K562 (cell line): ENCODE results near the gene ANKRD65. TPM values are rescaled to one million over a fixed set of nuclear protein-coding genes. Genes with fewer than 3 reads are reported as not detected.

Experiments used
- BCOR ChIP-seq: fragments of 450-650 bp; IDR thresholded peaks from 2 replicates; pipeline ENCODE4 v1.6.1; 2016
- C11orf30 ChIP-seq: fragments of 450-650 bp; IDR thresholded peaks from 2 replicates; pipeline ENCODE4 v1.6.1; 2016; ENCODE audit warnings: low read depth, mild to moderate bottlenecking
- CTCF ChIP-seq, 3 experiments: IDR thresholded peaks in 2 of 3; conservative IDR thresholded peaks in 1 of 3; 2 replicates each; pipeline ENCODE4 v1.5.1; 2011 to 2012; ENCODE audit warnings: low read length in 3 of 3, mild to moderate bottlenecking in 3 of 3, control low read depth in 2 of 3, improper control_type of control experiment in 1 of 3, inconsistent platforms in 1 of 3, low read depth in 1 of 3, mixed read lengths in 1 of 3, moderate library complexity in 1 of 3; ENCODE audit not compliant: insufficient read depth in 2 of 3
- ELF4 ChIP-seq: fragments of 450-650 bp; formaldehyde crosslinking; IDR thresholded peaks from 2 replicates; pipeline ENCODE4 v1.4.0; 2022; ENCODE audit warnings: missing genetic modification characterization
- KDM5B ChIP-seq: fragments of 200-600 bp; sonication (generic); IDR thresholded peaks from 2 replicates; pipeline ENCODE4 v1.6.1; 2012; ENCODE audit warnings: low read depth, mild to moderate bottlenecking, moderate library complexity, low read length, control low read depth, inconsistent platforms; ENCODE audit not compliant: insufficient replicate concordance
- RBFOX2 ChIP-seq: fragments of 200-400 bp; formaldehyde crosslinking; IDR thresholded peaks from 2 replicates; pipeline ENCODE4 v1.6.1; 2017; ENCODE audit warnings: low read depth, mild to moderate bottlenecking, low read length, moderate library complexity
- SIN3A ChIP-seq, 2 experiments: fragments of 150-350 bp in 1 of 2; IDR thresholded peaks; 2 replicates each; pipeline ENCODE4 v1.6.1; 2011 to 2016; ENCODE audit warnings: borderline replicate concordance in 2 of 2, low read depth in 2 of 2, low read length in 2 of 2, mild to moderate bottlenecking in 2 of 2, moderate library complexity in 2 of 2; ENCODE audit not compliant: control insufficient read depth in 1 of 2
- SNIP1 ChIP-seq: fragments of 450-650 bp; IDR thresholded peaks from 2 replicates; pipeline ENCODE4 v1.7.1; 2017; ENCODE audit warnings: low read depth, mild to moderate bottlenecking
- ZBTB40 ChIP-seq, 2 experiments: fragments of 450-650 bp in 1 of 2; sonication (generic) in 1 of 2; formaldehyde crosslinking in 1 of 2; IDR thresholded peaks; 2 replicates each; pipeline versions ENCODE4 v1.7.1 to v1.9.0; 2016 to 2022; ENCODE audit warnings: inconsistent platforms in 1 of 2, mild to moderate bottlenecking in 1 of 2, missing genetic modification reagents in 1 of 2
- ZFP30 ChIP-seq: fragments of 250-450 bp; sonication (Bioruptor Pico); IDR thresholded peaks from 2 replicates; pipeline ENCODE4 v1.8.0; 2022; ENCODE audit warnings: moderate library complexity, mild to moderate bottlenecking, inconsistent platforms, borderline replicate concordance
- polyA plus RNA-seq, 8 experiments: library from polyadenylated mRNA; depleted of rRNA in 4 of 8; stranded (reverse) in 5 of 8; unstranded in 3 of 8; fragments of >200 nt; fragmentation: Nextera tagmentation in 2 of 8; fragmentation: Illumina TruSeq in 1 of 8; extraction: Ambion mirVana in 2 of 8; extraction: Trizol in 1 of 8; gene quantifications; 2 replicates each; pipeline versions ENCODE4 v1.2.1 to v1.2.3, GENCODE V29; 2011 to 2014; ENCODE audit warnings: inconsistent platforms in 1 of 8, missing spikeins in 1 of 8
- total RNA-seq, 7 experiments: library from RNA; depleted of rRNA in 6 of 7; stranded (reverse); fragments of >200 nt in 6 of 7; fragmentation: Illumina TruSeq in 2 of 7; extraction: Trizol in 2 of 7; gene quantifications; 2 replicates each; pipeline versions ENCODE4 v1.2.1 to v1.2.3, GENCODE V29; 2011 to 2021; ENCODE audit warnings: low replicate concordance in 1 of 7

The ANKRD65 gene
- total and polyA plus RNA-seq, 9 of the 15 experiments (the other 6 are each of a cell fraction or from before 2014, with no cell fraction given) = not detected

GRCh38 chr1:1435911-1436629, 15.0 kb upstream of the ANKRD65 start (continued):
- TF ChIP-seq ZBTB40 (IDR thresholded peaks at IDR 0.05) = peak; percentile 32; the same call in 1 of the 2 replicates
- no peak for TF ChIP-seq ZBTB40 (CRISPR knock-in tag; IDR thresholded peaks at IDR 0.05)
- TF ChIP-seq RBFOX2 = peak; percentile 1; the same call in 1 of the 2 replicates
- TF ChIP-seq ZFP30 (CRISPR knock-in tag) = no peak
- no peak for TF ChIP-seq SNIP1
- no peak for TF ChIP-seq C11orf30
- TF ChIP-seq CTCF (IDR thresholded peaks at IDR 0.05 in 2 of 3, conservative IDR thresholded peaks at IDR 0.05 in 1 of 3; ENCODE audit: insufficient read depth in 2 of 3, low read depth in 1 of 3, low read length in 3 of 3) = no peak
- peak; percentile 63 for TF ChIP-seq BCOR
- no peak for TF ChIP-seq ELF4 (CRISPR knock-in tag)
- TF ChIP-seq KDM5B = peak; percentile 13
- no peak for TF ChIP-seq SIN3A (IDR thresholded peaks at IDR 0.05; ENCODE audit: borderline replicate concordance in 2 of 2, control insufficient read depth in 1 of 2, low read depth in 2 of 2, low read length in 2 of 2)
- TF ChIP-seq, all 486 proteins: peak for 7
